Erythroblast (primary cell): Measurements from ENCODE around the gene ZG16B.

ENCODE experiments used
- DNase-seq, 2 experiments: peaks; one replicate each; lab custom pipeline; 2025; lab: John Stamatoyannopoulos, UW
- GATA1 ChIP-seq: IDR thresholded peaks from 2 replicates; pipeline ENCODE4 v1.6.1; 2011; ENCODE audit warnings: low read depth, mild to moderate bottlenecking, control low read depth, low read length, moderate library complexity
- POLR2A ChIP-seq: IDR thresholded peaks from 2 replicates; pipeline ENCODE4 v1.6.1; 2011; ENCODE audit warnings: mild to moderate bottlenecking, low read length

The ZG16B gene

GRCh38 chr16:2824626-2825025, 5.5 kb upstream of the ZG16B start:
- no peak for DNase-seq
- TF ChIP-seq GATA1: no peak
- TF ChIP-seq POLR2A: no peak

- DNase-seq: no peak
Measured at GRCh38 chr16:2825049-2825742, 4.9 kb upstream of the ZG16B start.

GRCh38 chr16:2825906-2826305, 4.2 kb upstream of the ZG16B start:
- no peak for DNase-seq
- TF ChIP-seq POLR2A (no peak), GATA1 (no peak)

More at GRCh38 chr16:2825049-2825742, 4.9 kb upstream of the ZG16B start:
- no peak for TF ChIP-seq GATA1
- no peak for TF ChIP-seq POLR2A

- DNase-seq: no peak
Measured at GRCh38 chr16:2826591-2827373, 3.3 kb upstream of the ZG16B start.

GRCh38 chr16:2827374-2827791, 2.7 kb upstream of the ZG16B start:
- no peak for DNase-seq
- TF ChIP-seq POLR2A (no peak), GATA1 (no peak)

More at GRCh38 chr16:2826591-2827373, 3.3 kb upstream of the ZG16B start:
- TF ChIP-seq POLR2A (no peak), GATA1 (no peak)

GRCh38 chr16:2827831-2828520, 2.1 kb upstream of the ZG16B start:
- no peak for TF ChIP-seq POLR2A
- TF ChIP-seq GATA1: no peak
- no peak for DNase-seq

- TF ChIP-seq GATA1: no peak
- TF ChIP-seq POLR2A: no peak
- DNase-seq: no peak
Measured at GRCh38 chr16:2828521-2828840, 1.6 kb upstream of the ZG16B start.

- TF ChIP-seq GATA1: no peak
- no peak for TF ChIP-seq POLR2A
- DNase-seq: no peak
Measured at GRCh38 chr16:2828876-2829430, 1.1 kb upstream of the ZG16B start.

- DNase-seq: no peak
Measured at GRCh38 chr16:2830355-2830695, 222 bp downstream of the ZG16B start.

GRCh38 chr16:2831203-2831602, 1.1 kb downstream of the ZG16B start:
- no peak for DNase-seq
- TF ChIP-seq GATA1: no peak
- TF ChIP-seq POLR2A: no peak

More at GRCh38 chr16:2830355-2830695, 222 bp downstream of the ZG16B start:
- TF ChIP-seq POLR2A: no peak
- no peak for TF ChIP-seq GATA1

GRCh38 chr16:2833776-2834175, 3.7 kb downstream of the ZG16B start:
- DNase-seq: no peak
- TF ChIP-seq POLR2A (no peak), GATA1 (no peak)

GRCh38 chr16:2834968-2835367, 4.9 kb downstream of the ZG16B start:
- DNase-seq: no peak
- TF ChIP-seq POLR2A (no peak), GATA1 (no peak)

- DNase-seq: no peak
- TF ChIP-seq POLR2A: no peak
Measured at GRCh38 chr16:2835638-2836493, 5.8 kb downstream of the ZG16B start.
